Spleen (tissue), 7 donors: ENCODE results near the gene BCAR3.

Experiments
- CTCF ChIP-seq, 11 experiments: fragments of 200-600 bp in 7 of 11; fragments of 450-650 bp in 4 of 11; sonication (generic) in 4 of 11; IDR thresholded peaks in 8 of 11; conservative IDR thresholded peaks in 3 of 11; 1 replicate in 7 of 11; 2 replicates in 4 of 11; pipeline versions ENCODE4 v1.4.0 to v1.8.0; 2016 to 2021; ENCODE audit warnings: antibody characterized with exemption in 11 of 11, inconsistent platforms in 4 of 11, mild to moderate bottlenecking in 1 of 11
- POLR2A ChIP-seq, 3 donors: fragments of 450-650 bp; IDR thresholded peaks; one replicate each; pipeline ENCODE4 v1.5.1; 2017; ENCODE audit warnings: antibody characterized with exemption in 3 of 3, mild to moderate bottlenecking in 1 of 3
- POLR2AphosphoS5 ChIP-seq, 3 donors: sonication (generic); formaldehyde crosslinking; IDR thresholded peaks; one replicate each; pipeline ENCODE4 v1.5.1; 2017; ENCODE audit warnings: antibody characterized with exemption in 3 of 3
- donor health status: DM: no; HTN: no; CAD: no; lungs with moderate emphysema.
- donor health status: DM: no; HTN: no; CAD: no.
- donor health status: DM: no; HTN: no; CAD: no.

- TF ChIP-seq POLR2A (IDR thresholded peaks at IDR 0.05) (no peak), CTCF (IDR thresholded peaks at IDR 0.05 in 8 of 11, conservative IDR thresholded peaks at IDR 0.05 in 3 of 11) (no peak), POLR2AphosphoS5 (IDR thresholded peaks at IDR 0.05) (no peak)
Measured at GRCh38 chr1:93641527-93641926, 40.1 kb downstream of the BCAR3 start.
